GM12891 (cell line): ENCODE data around the gene KDM4E.

Source experiments
- POLR2A ChIP-seq: IDR thresholded peaks from 2 replicates; pipeline ENCODE4 v1.6.1; 2011; ENCODE audit warnings: low read depth, low read length, control low read depth
- POLR2AphosphoS5 ChIP-seq: IDR thresholded peaks from 2 replicates; pipeline ENCODE4 v1.6.1; 2011; ENCODE audit warnings: low read depth, low read length, control low read depth
- POU2F2 ChIP-seq: IDR thresholded peaks from 2 replicates; pipeline ENCODE4 v1.6.1; 2011; ENCODE audit warnings: low read depth, mild to moderate bottlenecking, control low read depth, low read length, moderate library complexity
- TAF1 ChIP-seq: IDR thresholded peaks from 2 replicates; pipeline ENCODE4 v1.6.1; 2011; ENCODE audit warnings: low read depth, low read length, control low read depth

DNA sequence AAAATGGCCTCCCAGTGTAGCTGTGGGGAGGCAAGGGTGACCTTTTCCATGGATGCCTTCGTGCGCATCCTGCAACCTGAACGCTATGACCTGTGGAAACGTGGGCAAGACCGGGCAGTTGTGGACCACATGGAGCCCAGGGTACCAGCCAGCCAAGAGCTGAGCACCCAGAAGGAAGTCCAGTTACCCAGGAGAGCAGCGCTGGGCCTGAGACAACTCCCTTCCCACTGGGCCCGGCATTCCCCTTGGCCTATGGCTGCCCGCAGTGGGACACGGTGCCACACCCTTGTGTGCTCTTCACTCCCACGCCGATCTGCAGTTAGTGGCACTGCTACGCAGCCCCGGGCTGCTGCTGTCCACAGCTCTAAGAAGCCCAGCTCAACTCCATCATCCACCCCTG is 26.8 kb upstream of the KDM4E start:
- no peak for TF ChIP-seq TAF1
- TF ChIP-seq POLR2AphosphoS5, result no peak
- TF ChIP-seq POLR2A, result no peak
- TF ChIP-seq POU2F2, result no peak
